ENCODE data around the gene PIP5K1C. TPM values are rescaled to one million over a fixed set of nuclear protein-coding genes. Genes with fewer than 3 reads are reported as not detected.
A peak's percentile ranks its signal among the peaks of the same experiment; 100 is the strongest.

The PIP5K1C gene
- total RNA-seq, 4 donors from 2014 or later: 16.1 to 21.1 (median 17.4) TPM

- no peak for ATAC-seq (ENCODE audit: low FRiP score)
- DNase-seq (ENCODE audit: low spot score): no peak
- TF ChIP-seq CTCF (IDR thresholded peaks at IDR 0.05): no peak
Measured at GRCh38 chr19:3620817-3621547, 79.3 kb downstream of the PIP5K1C start.

GRCh38 chr19:3620145-3620816 lies 80.0 kb downstream of the PIP5K1C start:
- no peak for TF ChIP-seq CTCF (IDR thresholded peaks at IDR 0.05)
- ATAC-seq (ENCODE audit: low FRiP score) (no peak), DNase-seq (ENCODE audit: low spot score) (no peak)

GRCh38 chr19:3619631-3620012 lies 80.6 kb downstream of the PIP5K1C start:
- DNase-seq (ENCODE audit: low spot score) (no peak), ATAC-seq (ENCODE audit: low FRiP score) (no peak)
- TF ChIP-seq CTCF (IDR thresholded peaks at IDR 0.05): no peak

- peak in 1 of 3 donors; percentile 39 for TF ChIP-seq CTCF (IDR thresholded peaks at IDR 0.05)
Measured at GRCh38 chr19:3618811-3619630, 81.2 kb downstream of the PIP5K1C start.

GRCh38 chr19:3618144-3618810 lies 82.0 kb downstream of the PIP5K1C start:
- DNase-seq (ENCODE audit: low spot score) (peak; percentile 64), ATAC-seq (ENCODE audit: low FRiP score) (peak; percentile 62)
- TF ChIP-seq CTCF (IDR thresholded peaks at IDR 0.05): peak in 1 of 3 donors; percentile 91

More at GRCh38 chr19:3618811-3619630, 81.2 kb downstream of the PIP5K1C start:
- no peak for ATAC-seq (ENCODE audit: low FRiP score)
- no peak for DNase-seq (ENCODE audit: low spot score)

GRCh38 chr19:3617463-3617862 lies 82.8 kb downstream of the PIP5K1C start:
- TF ChIP-seq CTCF (IDR thresholded peaks at IDR 0.05): no peak
- no peak for DNase-seq (ENCODE audit: low spot score)

More at GRCh38 chr19:3617463-3617862, 82.8 kb downstream of the PIP5K1C start:
- no peak for ATAC-seq (ENCODE audit: low FRiP score)
